HepG2 (cell line): ENCODE data around the gene HMCN1. TPM values are rescaled to one million over a fixed set of nuclear protein-coding genes. Genes with fewer than 3 reads are reported as not detected.

Experiments
- ATAC-seq: fragments of 200-7000 bp; cut with Tn5 transposase; 3 replicates; pipeline ENCODE4 v1.9.1; 2020; ENCODE audit warnings: mild to moderate bottlenecking, moderate library complexity
- BruUV-seq: library from RNA; stranded (reverse); fragments of 400-500 nt; replicated peaks from 2 replicates; lab custom pipeline; 2021; lab: Mats Ljungman, UMichigan
- CTCF ChIA-PET: fragments of 300-600 bp; formaldehyde crosslinking; extraction: SDS; loops from one replicate; lab custom pipeline; 2021; ENCODE audit warnings: low total read pairs, inconsistent platforms, low intra/inter-chr PET ratio; lab: Yijun Ruan, JAX
- POLR2A ChIA-PET: fragments of 350-600 bp; sonication (Branson Sonifier 250); formaldehyde crosslinking; loops from one replicate; lab custom pipeline; 2020; ENCODE audit warnings: antibody characterized with exemption, inconsistent platforms; lab: Yijun Ruan, JAX
- DNase-seq: peaks from one replicate; pipeline ENCODE4 v3.0.0-alpha.2; 2015; ENCODE audit warnings: low spot score
- FAIRE-seq: peaks from 3 replicates; lab custom pipeline; 2011; peaks lifted over from hg19 to GRCh38; lab: Jason Lieb, UNC
- H2AFZ ChIP-seq: one replicate; pipeline ENCODE4 v1.6.1; 2011; ENCODE audit warnings: low read length, inconsistent platforms
- H3K27ac ChIP-seq: fragments of 300-600 bp; 3 replicates; pipeline ENCODE4 v1.8.0; 2011; ENCODE audit warnings: mixed run types, mild to moderate bottlenecking, mixed read lengths, low read length, inconsistent platforms; ENCODE audit not compliant: insufficient read depth; ENCODE audit errors: extremely low read length
- H3K27me3 ChIP-seq, 2 experiments: fragments of 200-600 bp in 1 of 2; 2 replicates in 1 of 2; 3 replicates in 1 of 2; pipeline versions ENCODE4 v1.6.0 to v1.8.0; 2011; ENCODE audit warnings: low read length in 2 of 2, mild to moderate bottlenecking in 2 of 2, moderate library complexity in 2 of 2, inconsistent platforms in 1 of 2; ENCODE audit not compliant: insufficient read depth in 2 of 2, control insufficient read depth in 1 of 2
- H3K36me3 ChIP-seq, 2 experiments: fragments of 200-600 bp in 1 of 2; replicated peaks in 1 of 2; 2 replicates in 1 of 2; 3 replicates in 1 of 2; pipeline versions ENCODE4 v1.5.1 to v1.8.0; 2011; ENCODE audit warnings: low read length in 2 of 2, inconsistent platforms in 1 of 2; ENCODE audit not compliant: insufficient read depth in 2 of 2, control insufficient read depth in 1 of 2
- H3K4me1 ChIP-seq: 2 replicates; pipeline ENCODE4 v1.5.1; 2012; ENCODE audit warnings: low read length, inconsistent platforms; ENCODE audit not compliant: insufficient read depth
- H3K4me2 ChIP-seq: 2 replicates; pipeline ENCODE4 v1.6.0; 2011; ENCODE audit warnings: low read depth, low read length, inconsistent platforms
- H3K4me3 ChIP-seq, 3 experiments: fragments of 200-600 bp in 1 of 3; sonication (generic), shearing (Covaris generic) in 1 of 3; replicated peaks in 1 of 3; 2 replicates each; pipeline ENCODE4 v1.5.1; 2011 to 2016; ENCODE audit warnings: low read length in 3 of 3, inconsistent platforms in 2 of 3, low read depth in 2 of 3, mild to moderate bottlenecking in 2 of 3, control low read depth in 1 of 3, mixed read lengths in 1 of 3; ENCODE audit not compliant: insufficient read depth in 1 of 3
- H3K79me2 ChIP-seq: one replicate; pipeline ENCODE4 v1.6.1; 2011; ENCODE audit warnings: low read length, inconsistent platforms; ENCODE audit not compliant: insufficient read depth
- H3K9ac ChIP-seq: 2 replicates; pipeline ENCODE4 v1.6.0; 2011; ENCODE audit warnings: mild to moderate bottlenecking, low read depth, low read length, inconsistent platforms; ENCODE audit not compliant: insufficient read depth
- H3K9me3 ChIP-seq: 2 replicates; pipeline ENCODE4 v1.5.1; 2012; ENCODE audit warnings: mild to moderate bottlenecking, low read length
- H4K20me1 ChIP-seq: 2 replicates; pipeline ENCODE4 v1.6.0; 2011; ENCODE audit warnings: inconsistent platforms, mild to moderate bottlenecking, low read length, moderate library complexity; ENCODE audit not compliant: insufficient read depth
- E2F2 ChIP-seq: sonication (generic); formaldehyde crosslinking; IDR thresholded peaks from 2 replicates; pipeline ENCODE4 v1.4.0; 2020; ENCODE audit warnings: missing genetic modification reagents, borderline replicate concordance
- HES4 ChIP-seq: sonication (generic); formaldehyde crosslinking; IDR thresholded peaks from 2 replicates; pipeline ENCODE4 v1.9.0; 2021; ENCODE audit warnings: mild to moderate bottlenecking, missing genetic modification reagents, borderline replicate concordance
- SNAPC2 ChIP-seq: sonication (generic); formaldehyde crosslinking; IDR thresholded peaks from 2 replicates; pipeline ENCODE4 v1.8.1; 2022; ENCODE audit warnings: mild to moderate bottlenecking, missing genetic modification reagents
- ZNF672 ChIP-seq: sonication (generic); formaldehyde crosslinking; IDR thresholded peaks from 2 replicates; pipeline ENCODE4 v1.8.1; 2022; ENCODE audit warnings: missing genetic modification reagents
- WGBS: methylation state at CpG from one replicate; pipeline ENCODE4 v1.1.6; 2017; ENCODE audit warnings: low lambda C conversion rate; 5-methylcytosine and 5-hydroxymethylcytosine counted together
- in situ Hi-C: cut with HindIII; loops from 2 replicates; pipeline ENCODE4 v1.10.0; 2017; ENCODE audit warnings: low pct_unique_long_range_greater_than_20kb; ENCODE audit not compliant: extremely low pct_ligation_motif_present
- intact Hi-C: fragments of 100-400 bp; cut with micrococcal nuclease; formaldehyde crosslinking; loops from one replicate; pipeline ENCODE4 v1.10.0; 2022; ENCODE audit not compliant: unreplicated experiment
- polyA plus RNA-seq, 8 experiments: library from polyadenylated mRNA; depleted of rRNA in 3 of 8; stranded (reverse) in 7 of 8; unstranded in 1 of 8; fragments of >200 nt; fragmentation: Illumina TruSeq in 4 of 8; extraction: Trizol in 4 of 8; gene quantifications; 2 replicates each; pipeline versions ENCODE4 v1.2.1 to v1.2.3, GENCODE V29; 2011 to 2016; ENCODE audit warnings: low read depth in 4 of 8, missing spikeins in 1 of 8, mixed read lengths in 1 of 8; ENCODE audit not compliant: insufficient read depth in 1 of 8
- total RNA-seq, 5 experiments: library from RNA; depleted of rRNA; stranded (reverse); fragments of >200 nt; fragmentation: Illumina TruSeq; extraction: Trizol; gene quantifications; 2 replicates each; pipeline ENCODE4 v1.2.3, GENCODE V29; 2016; ENCODE audit warnings: low read depth in 1 of 5
- TF ChIP-seq, protein P1 (sequence below): sonication (generic); formaldehyde crosslinking; IDR thresholded peaks from 2 replicates; pipeline ENCODE4 v1.5.1; 2020; ENCODE audit warnings: mild to moderate bottlenecking, missing genetic modification reagents

HMCN1 gene
- total and polyA plus RNA-seq, 2 of the 13 experiments (the other 11 are each of a cell fraction or from before 2014, with no cell fraction given) = 0.03 TPM; not detected in 1

- H3K4me1 ChIP-seq = no peaks in the 10 kb centered on the region
- ChIA-PET POLR2A (no interaction called here), CTCF (no interaction called here)
- H4K20me1 ChIP-seq = no peaks in the 10 kb centered on the region
- no peaks in the 10 kb centered on the region for H3K9me3 ChIP-seq
- no peaks in the 10 kb centered on the region for H3K36me3 ChIP-seq
- DNase-seq (no peak), FAIRE-seq (no peak)
- 8% methylated on average over 2 of the region's 2 CpGs for WGBS
- no peaks in the 10 kb centered on the region for H3K79me2 ChIP-seq
- TF ChIP-seq E2F2 (CRISPR knock-in tag) = no peak
- TF ChIP-seq SNAPC2 (CRISPR knock-in tag) = no peak
- TF ChIP-seq HES4 (CRISPR knock-in tag) = no peak
- TF ChIP-seq, protein P1, sequence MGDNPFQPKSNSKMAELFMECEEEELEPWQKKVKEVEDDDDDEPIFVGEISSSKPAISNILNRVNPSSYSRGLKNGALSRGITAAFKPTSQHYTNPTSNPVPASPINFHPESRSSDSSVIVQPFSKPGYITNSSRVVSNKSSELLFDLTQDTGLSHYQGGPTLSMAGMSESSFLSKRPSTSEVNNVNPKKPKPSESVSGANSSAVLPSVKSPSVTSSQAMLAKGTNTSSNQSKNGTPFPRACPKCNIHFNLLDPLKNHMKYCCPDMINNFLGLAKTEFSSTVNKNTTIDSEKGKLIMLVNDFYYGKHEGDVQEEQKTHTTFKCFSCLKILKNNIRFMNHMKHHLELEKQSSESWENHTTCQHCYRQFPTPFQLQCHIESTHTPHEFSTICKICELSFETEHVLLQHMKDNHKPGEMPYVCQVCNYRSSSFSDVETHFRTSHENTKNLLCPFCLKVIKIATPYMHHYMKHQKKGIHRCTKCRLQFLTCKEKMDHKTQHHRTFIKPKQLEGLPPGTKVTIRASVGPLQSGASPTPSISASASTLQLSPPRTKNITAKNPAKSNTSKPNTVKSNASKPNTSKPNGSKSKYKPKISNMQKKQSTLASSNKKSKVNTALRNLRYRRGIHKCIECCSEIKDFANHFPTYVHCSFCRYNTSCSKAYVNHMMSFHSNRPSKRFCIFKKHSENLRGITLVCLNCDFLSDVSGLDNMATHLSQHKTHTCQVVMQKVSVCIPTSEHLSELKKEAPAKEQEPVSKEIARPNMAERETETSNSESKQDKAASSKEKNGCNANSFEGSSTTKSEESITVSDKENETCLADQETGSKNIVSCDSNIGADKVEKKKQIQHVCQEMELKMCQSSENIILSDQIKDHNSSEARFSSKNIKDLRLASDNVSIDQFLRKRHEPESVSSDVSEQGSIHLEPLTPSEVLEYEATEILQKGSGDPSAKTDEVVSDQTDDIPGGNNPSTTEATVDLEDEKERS (CRISPR knock-in tag) = no peak
- no peak for TF ChIP-seq ZNF672
- TF ChIP-seq, all 625 proteins: peak for 0
- H3K27ac ChIP-seq = no peak overlapping the region
- in situ Hi-C loops (no loop called here), intact Hi-C loops (no loop called here)
- H3K9ac ChIP-seq = no peak overlapping the region
- H2AFZ ChIP-seq = no peak overlapping the region
- BruUV-seq = no TSS peak
- H3K4me2 ChIP-seq = no peak overlapping the region
- no peaks in the 10 kb centered on the region for H3K27me3 ChIP-seq
- H3K4me3 ChIP-seq = no peak overlapping the region
- no peak for ATAC-seq
Observed at GRCh38 chr1:186094172-186094571, 360.0 kb downstream of the HMCN1 start.
